COR-L47 (cell line): ENCODE measurements around the gene TMC8.
A peak's percentile ranks its signal among the peaks of the same experiment; 100 is the strongest.

ENCODE experiments used
- DNase-seq: peaks from one replicate; lab custom pipeline; 2025; lab: John Stamatoyannopoulos, UW

The TMC8 gene

DNA sequence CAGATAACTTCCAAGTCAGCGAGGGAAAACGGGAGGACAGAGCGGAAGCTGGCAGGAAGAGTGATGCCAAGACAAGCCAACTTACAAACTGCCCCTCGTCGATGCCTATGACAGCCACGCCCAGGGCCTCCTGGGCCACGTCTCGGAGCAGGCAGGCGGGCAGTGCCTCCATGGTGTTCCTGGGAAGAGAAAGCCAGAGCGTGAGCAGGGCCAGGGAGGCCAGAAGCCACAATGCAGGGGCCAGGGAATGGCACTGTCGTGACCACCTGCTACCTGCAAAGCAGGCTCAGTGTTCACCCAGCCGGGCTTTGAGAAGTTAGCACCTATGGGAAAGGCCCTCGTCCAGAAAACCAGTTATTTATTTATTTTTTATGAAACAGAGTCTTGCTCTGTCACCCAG, 51.9 kb downstream of the TMC8 start:
- DNase-seq: no peak

GRCh38 chr17:78183916-78184315, 53.3 kb downstream of the TMC8 start:
- DNase-seq: no peak

DNA sequence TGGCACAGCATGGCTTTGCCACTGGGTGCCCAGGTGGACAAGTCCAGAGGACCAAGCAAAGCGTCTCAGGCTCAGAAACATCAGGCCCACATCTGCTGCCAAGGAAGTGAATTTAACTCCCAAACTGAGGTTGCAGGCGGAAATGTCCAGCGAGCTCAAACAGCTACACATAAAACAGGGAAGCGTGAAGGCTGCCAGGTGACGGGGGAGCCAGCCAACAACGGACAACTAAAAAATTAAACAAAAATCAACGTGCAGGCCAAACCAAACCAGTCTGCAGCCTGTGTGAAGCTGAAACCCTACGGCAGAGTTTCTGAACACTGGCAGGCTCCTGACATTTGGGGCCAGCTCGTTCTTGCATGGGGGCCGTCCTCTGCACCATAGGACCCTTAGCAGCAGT, 53.8 kb downstream of the TMC8 start:
- no peak for DNase-seq

DNA sequence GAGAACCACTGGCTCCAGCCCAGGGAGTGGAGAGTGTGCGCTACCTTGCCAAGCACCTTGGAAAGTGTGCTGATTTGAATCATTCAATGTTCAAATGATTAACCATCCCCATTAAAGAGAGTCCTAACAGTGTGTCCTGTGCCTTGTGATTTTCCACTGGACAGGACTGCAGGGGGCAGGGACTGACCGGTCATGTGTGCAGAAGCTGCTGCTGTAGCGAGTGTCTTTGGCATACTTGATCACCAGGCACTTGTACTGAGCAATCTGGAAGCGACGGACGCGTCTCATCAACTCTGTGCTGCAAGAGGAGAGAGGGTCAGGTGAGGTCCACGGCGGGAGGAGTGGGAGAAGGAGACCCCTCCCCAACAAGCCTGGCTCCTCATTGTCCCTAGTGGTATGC, 54.3 kb downstream of the TMC8 start:
- no peak for DNase-seq

DNA sequence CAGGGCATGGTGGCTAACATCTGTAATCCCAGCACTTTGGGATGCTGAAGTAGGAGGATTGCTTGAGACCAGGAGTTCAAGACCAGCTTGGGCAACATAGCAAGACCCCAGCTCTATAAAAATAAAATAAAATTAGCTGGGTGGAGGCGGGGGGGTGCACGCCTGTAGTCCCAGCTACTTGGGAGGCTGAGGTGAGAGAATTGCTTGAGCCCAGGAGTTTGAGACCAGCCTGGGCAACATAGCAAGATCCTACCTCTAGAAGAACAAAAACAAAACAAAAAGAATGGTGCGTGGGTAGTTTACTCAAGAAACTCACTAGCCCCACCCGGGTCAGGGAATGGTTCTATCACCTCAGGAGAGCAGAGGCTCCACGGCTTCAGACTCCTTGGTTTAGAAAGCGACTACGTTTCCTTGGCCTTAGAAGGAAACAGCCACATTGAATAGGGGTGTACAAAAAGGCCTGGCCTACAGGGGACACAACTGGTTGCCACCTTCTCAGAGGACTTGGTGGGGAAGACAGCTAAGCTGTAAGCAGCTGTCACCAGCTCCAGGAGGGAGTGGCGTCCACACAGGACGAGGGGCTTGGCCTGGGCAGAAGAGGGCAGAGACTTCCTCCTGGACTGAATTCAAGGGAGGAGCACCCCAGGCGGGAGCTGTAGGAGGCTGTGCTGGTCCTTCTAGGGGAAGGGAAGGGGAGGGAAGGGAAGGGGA, 55.6 kb downstream of the TMC8 start:
- no peak for DNase-seq

DNA sequence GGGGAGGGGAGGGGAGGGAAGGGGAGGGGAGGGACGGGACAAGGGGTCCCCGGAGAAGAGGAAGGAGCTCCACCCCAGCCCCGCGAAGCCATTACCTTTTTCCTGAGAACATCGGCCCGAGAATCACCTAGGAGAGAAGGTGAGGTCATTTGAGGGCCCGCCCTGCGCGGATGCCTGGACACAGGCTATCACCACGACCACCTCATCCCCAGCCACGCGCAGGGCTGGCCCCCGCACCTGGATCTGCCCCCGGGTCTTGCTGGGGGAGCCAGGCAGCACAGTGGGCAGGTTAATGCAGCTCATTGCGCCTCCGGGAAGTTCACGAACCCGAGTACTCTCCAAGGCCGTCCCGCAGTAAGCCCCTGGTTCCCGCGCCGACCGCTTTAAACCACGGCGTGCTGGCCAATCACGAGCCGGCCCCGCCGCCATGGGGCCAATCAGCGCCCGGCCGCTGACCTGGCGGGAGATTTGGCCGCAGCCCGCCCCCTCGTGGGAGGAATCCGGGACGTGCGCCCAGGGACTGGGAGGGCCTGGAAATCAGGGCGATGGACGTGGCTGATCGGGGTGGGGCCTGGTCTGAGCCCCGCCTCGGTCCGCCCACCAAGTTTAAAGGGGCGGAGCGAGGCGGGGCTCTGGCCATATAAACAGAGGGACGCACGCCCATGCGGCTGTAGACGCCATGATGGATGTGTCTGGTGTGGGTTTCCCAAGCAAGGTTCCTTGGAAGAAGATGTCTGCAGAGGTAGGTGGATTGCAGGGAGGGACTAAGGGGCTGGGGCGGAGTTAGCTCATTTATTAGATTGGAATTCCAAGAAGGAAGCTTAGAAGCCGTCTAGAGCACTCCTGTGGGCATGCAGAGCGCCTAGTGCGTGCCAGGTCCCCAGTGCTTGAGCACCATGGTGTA, 56.4 kb downstream of the TMC8 start, which contains the start of the genes AFMID and TK1:
AFMID (plus strand) TSS at position 671 of the 904 bp plus-strand sequence; CDS start at position 680, 9 bp downstream.
TK1 (minus strand) TSS at position 361 of the 904 bp plus-strand sequence; CDS start at position 303, 58 bp downstream.
- peak; percentile 92 for DNase-seq
